Measurements from ENCODE around the gene THAP4.

DNA sequence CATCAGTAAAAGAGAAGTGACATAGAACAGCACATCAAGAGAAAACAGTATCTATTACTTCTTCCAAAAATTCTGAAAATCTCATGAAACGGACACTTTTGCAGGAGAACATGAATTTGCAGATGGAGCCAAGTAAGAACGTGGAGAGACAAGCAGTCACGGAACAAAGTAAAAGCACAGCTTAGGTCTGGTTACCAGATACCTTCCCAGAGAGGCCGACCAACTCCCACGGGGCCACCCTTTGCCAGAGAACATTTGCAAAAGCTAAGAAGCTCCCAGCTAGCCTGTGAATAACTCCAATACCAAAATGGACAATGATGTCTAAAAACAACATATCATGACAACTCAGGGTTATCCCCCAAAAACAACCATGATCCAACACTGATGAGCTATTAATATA lies 38.9 kb downstream of the THAP4 start:
- TF ChIP-seq POLR2A (IDR thresholded peaks at IDR 0.05) = no peak
- TF ChIP-seq EP300 (IDR thresholded peaks at IDR 0.05) = no peak
- TF ChIP-seq CTCF (IDR thresholded peaks at IDR 0.05) = no peak
